IMR-90 (cell line): ENCODE data around the gene OPN4. TPM values are rescaled to one million over a fixed set of nuclear protein-coding genes. Genes with fewer than 3 reads are reported as not detected.

ENCODE experiments used
- ATAC-seq: fragments of 200-7000 bp; cut with Tn5 transposase; 2 replicates; pipeline ENCODE4 v1.9.1; 2020; ENCODE audit warnings: low read depth, mild to moderate bottlenecking, moderate library complexity
- BruUV-seq: library from RNA; stranded (reverse); fragments of 400-500 nt; replicated peaks from 2 replicates; lab custom pipeline; 2021; lab: Mats Ljungman, UMichigan
- CTCF ChIA-PET: fragments of 300-600 bp; formaldehyde crosslinking; extraction: SDS; loops from one replicate; lab custom pipeline; 2021; ENCODE audit warnings: antibody characterized with exemption; lab: Yijun Ruan, JAX
- POLR2A ChIA-PET: fragments of 300-600 bp; sonication (Branson Sonifier 250); formaldehyde crosslinking; loops from one replicate; lab custom pipeline; 2022; ENCODE audit warnings: antibody characterized with exemption; ENCODE audit not compliant: unreplicated experiment; lab: Charles Lee
- DNase-seq: peaks from one replicate; pipeline ENCODE4 v3.0.0; 2013
- H2AFZ ChIP-seq: replicated peaks from 2 replicates; pipeline ENCODE3; 2013; ENCODE audit warnings: low read length, mild to moderate bottlenecking; ENCODE audit not compliant: poor library complexity
- H2AK5ac ChIP-seq: 2 replicates; pipeline ENCODE4 v1.6.1; 2013; ENCODE audit warnings: low read depth, low read length, inconsistent platforms
- H2AK9ac ChIP-seq: replicated peaks from 2 replicates; pipeline ENCODE3; 2013; ENCODE audit warnings: mild to moderate bottlenecking, low read depth, low read length, moderate library complexity; ENCODE audit not compliant: poor library complexity
- H2BK120ac ChIP-seq: 2 replicates; pipeline ENCODE4 v1.6.1; 2013; ENCODE audit warnings: low read depth, low read length, inconsistent platforms
- H2BK15ac ChIP-seq: 3 replicates; pipeline ENCODE4 v1.6.1; 2013; ENCODE audit warnings: low read depth, low read length, inconsistent platforms
- H2BK20ac ChIP-seq: 2 replicates; pipeline ENCODE4 v1.6.1; 2013; ENCODE audit warnings: low read depth, mild to moderate bottlenecking, inconsistent platforms, low read length, moderate library complexity
- H2BK5ac ChIP-seq: 2 replicates; pipeline ENCODE4 v1.6.1; 2013; ENCODE audit warnings: mild to moderate bottlenecking, low read depth, low read length, inconsistent platforms; ENCODE audit not compliant: poor library complexity, severe bottlenecking
- H3K14ac ChIP-seq: replicated peaks from 2 replicates; pipeline ENCODE4 v1.6.1; 2013; ENCODE audit warnings: low read depth, low read length, inconsistent platforms
- H3K18ac ChIP-seq: 2 replicates; pipeline ENCODE4 v1.6.1; 2013; ENCODE audit warnings: low read depth, low read length, control low read depth
- H3K23ac ChIP-seq: 2 replicates; pipeline ENCODE4 v1.6.1; 2013; ENCODE audit warnings: low read depth, low read length, inconsistent platforms
- H3K27ac ChIP-seq: 2 replicates; pipeline ENCODE4 v1.5.1; 2013; ENCODE audit warnings: mild to moderate bottlenecking, control low read depth, low read length; ENCODE audit not compliant: insufficient read depth
- H3K27me3 ChIP-seq: 2 replicates; pipeline ENCODE4 v1.6.1; 2013; ENCODE audit warnings: low read length; ENCODE audit not compliant: control insufficient read depth, insufficient read depth
- H3K36me3 ChIP-seq: 2 replicates; pipeline ENCODE4 v1.6.1; 2013; ENCODE audit warnings: low read length, mixed read lengths; ENCODE audit not compliant: control insufficient read depth, insufficient read depth
- H3K4ac ChIP-seq: 2 replicates; pipeline ENCODE4 v1.6.1; 2013; ENCODE audit warnings: low read depth, low read length, inconsistent platforms
- H3K4me1 ChIP-seq: 2 replicates; pipeline ENCODE4 v1.6.1; 2013; ENCODE audit warnings: low read length, mixed read lengths; ENCODE audit not compliant: control insufficient read depth, insufficient read depth
- H3K4me2 ChIP-seq: 2 replicates; pipeline ENCODE4 v1.6.1; 2013; ENCODE audit warnings: low read depth, mild to moderate bottlenecking, control low read depth, low read length, moderate library complexity
- H3K4me3 ChIP-seq: 2 replicates; pipeline ENCODE4 v1.5.1; 2013; ENCODE audit warnings: low read depth, mild to moderate bottlenecking, control low read depth, low read length, moderate library complexity; ENCODE audit not compliant: insufficient read depth
- H3K56ac ChIP-seq: 2 replicates; pipeline ENCODE4 v1.6.1; 2013; ENCODE audit warnings: low read length, inconsistent platforms; ENCODE audit not compliant: insufficient read depth; ENCODE audit errors: extremely low read depth
- H3K79me1 ChIP-seq, 2 experiments: 2 replicates each; pipeline ENCODE4 v1.6.1; 2013; ENCODE audit warnings: low read length in 2 of 2, inconsistent platforms in 1 of 2, low read depth in 1 of 2
- H3K9ac ChIP-seq: 2 replicates; pipeline ENCODE4 v1.6.1; 2013; ENCODE audit warnings: low read depth, low read length, control low read depth
- H3K9me1 ChIP-seq: 2 replicates; pipeline ENCODE4 v1.6.1; 2013; ENCODE audit warnings: low read length, inconsistent platforms; ENCODE audit not compliant: insufficient read depth
- H3K9me3 ChIP-seq: 2 replicates; pipeline ENCODE4 v1.6.1; 2013; ENCODE audit warnings: low read length; ENCODE audit not compliant: control insufficient read depth, insufficient read depth
- H4K20me1 ChIP-seq: 2 replicates; pipeline ENCODE4 v1.6.1; 2013; ENCODE audit warnings: low read length, inconsistent platforms; ENCODE audit not compliant: insufficient read depth
- H4K5ac ChIP-seq: 2 replicates; pipeline ENCODE4 v1.6.1; 2013; ENCODE audit warnings: mild to moderate bottlenecking, low read depth, low read length, control low read depth
- H4K8ac ChIP-seq, 2 experiments: 2 replicates each; pipeline ENCODE4 v1.6.1; 2013; ENCODE audit warnings: low read depth in 2 of 2, low read length in 2 of 2, control low read depth in 1 of 2, inconsistent platforms in 1 of 2
- H4K91ac ChIP-seq: 2 replicates; pipeline ENCODE4 v1.6.1; 2013; ENCODE audit warnings: low read depth, low read length, inconsistent platforms; ENCODE audit not compliant: insufficient read depth
- CEBPB ChIP-seq: IDR thresholded peaks from 2 replicates; pipeline ENCODE4 v1.6.1; 2012; ENCODE audit warnings: low read depth, low read length, improper control_type of control experiment
- MAZ ChIP-seq: IDR thresholded peaks from 2 replicates; pipeline ENCODE4 v1.6.1; 2012; ENCODE audit warnings: low read depth, mild to moderate bottlenecking, low read length, improper control_type of control experiment, moderate library complexity, borderline replicate concordance
- WGBS, 2 experiments: methylation state at CpG; one replicate each; pipeline versions ENCODE4 v1.1.5 to v1.1.7; 2013; ENCODE audit warnings: missing lambda C conversion rate in 2 of 2; ENCODE audit not compliant: insufficient read length in 1 of 2; ENCODE audit errors: extremely low coverage in 2 of 2; 5-methylcytosine and 5-hydroxymethylcytosine counted together
- dilution Hi-C: fragments of 300-500 bp; cut with HindIII; formaldehyde crosslinking; loops from one replicate; pipeline ENCODE4 v1.14.3; 2018; ENCODE audit warnings: low sequenced_read_pairs; ENCODE audit not compliant: unreplicated experiment
- in situ Hi-C: fragments of 300-500 bp; cut with MboI; formaldehyde crosslinking; loops from 3 replicates; pipeline ENCODE4 v1.14.3; 2019; ENCODE audit warnings: low sequenced_read_pairs, inconsistent platforms, mixed read lengths
- intact Hi-C: fragments of 100-400 bp; cut with micrococcal nuclease; formaldehyde crosslinking; loops from 2 replicates; pipeline ENCODE4 v1.10.0; 2022
- polyA plus RNA-seq, 3 experiments: library from polyadenylated mRNA; depleted of rRNA; stranded (reverse); fragments of >200 nt; gene quantifications; 2 replicates each; pipeline ENCODE4 v1.2.3, GENCODE V29; 2012; ENCODE audit warnings: low replicate concordance in 1 of 3
- total RNA-seq: library from RNA; depleted of rRNA; stranded (reverse); fragments of >200 nt; gene quantifications from 2 replicates; pipeline ENCODE4 v1.2.3, GENCODE V29; 2012

The OPN4 gene
- total and polyA plus RNA-seq, 2 of the 4 experiments (the other 2 are of a cell fraction) = 0.03 TPM; not detected in 1

DNA sequence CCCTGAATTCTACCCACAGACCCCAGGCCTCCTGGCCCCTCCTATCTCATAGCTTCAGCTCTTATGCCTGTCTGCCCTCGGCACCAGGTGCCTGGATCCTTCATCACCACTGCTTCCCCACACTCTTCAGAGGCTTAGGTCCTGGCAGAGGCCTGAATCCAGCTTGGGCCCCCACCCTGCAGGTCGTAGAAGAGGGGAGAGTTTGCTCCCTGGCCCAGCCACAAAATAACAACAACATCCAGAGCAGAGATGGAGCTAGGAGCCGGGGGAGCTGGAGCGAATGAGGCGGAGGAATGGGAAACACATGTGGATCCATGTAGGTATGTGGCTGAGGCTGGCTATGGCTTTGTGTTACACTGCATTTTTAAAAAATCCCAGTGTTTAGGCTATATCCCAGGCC is 7.8 kb upstream of the OPN4 start:
- no peak overlapping the region for H3K18ac ChIP-seq
- H3K27me3 ChIP-seq = no peaks in the 10 kb centered on the region; the same call in 1 of the 2 replicates
- no peak for TF ChIP-seq MAZ
- TF ChIP-seq CEBPB = no peak
- no peak overlapping the region for H2BK15ac ChIP-seq
- no peaks in the 10 kb centered on the region for H3K36me3 ChIP-seq
- H2AK5ac ChIP-seq = no peak overlapping the region
- dilution Hi-C loops = no loop called here
- no peak overlapping the region for H3K4ac ChIP-seq
- H3K23ac ChIP-seq = no peak overlapping the region
- DNase-seq (no peak), ATAC-seq (no peak)
- in situ Hi-C loops = no loop called here
- ChIA-PET POLR2A (no interaction called here), CTCF (no interaction called here)
- H3K79me1 ChIP-seq = no peaks in the 10 kb centered on the region
- H2BK5ac ChIP-seq = no peak overlapping the region
- H3K9ac ChIP-seq = no peak overlapping the region
- intact Hi-C loops = no loop called here
- no peak overlapping the region for H3K14ac ChIP-seq
- H4K5ac ChIP-seq = no peak overlapping the region
- H4K20me1 ChIP-seq = no peaks in the 10 kb centered on the region
- 0 out of 2 replicates have a peak, but pooled peaks cover 9% of the 10 kb centered on the region for H3K9me1 ChIP-seq
- WGBS, 2 experiments = 92% methylated on average over 2 of the region's 5 CpGs; no CpG with 5 or more reads in 1 of the 2 experiments
- no peak overlapping the region for H2AFZ ChIP-seq
- H3K4me1 ChIP-seq = peaks cover 15% of the 10 kb centered on the region
- H2AK9ac ChIP-seq = no peak overlapping the region
- no peak overlapping the region for H3K27ac ChIP-seq
- no peak overlapping the region for H2BK20ac ChIP-seq
- no peak overlapping the region for H3K4me3 ChIP-seq
- H3K9me3 ChIP-seq = no peaks in the 10 kb centered on the region
- no peak overlapping the region for H4K91ac ChIP-seq
- no peak overlapping the region for H3K4me2 ChIP-seq
- H2BK120ac ChIP-seq = no peak overlapping the region
- H3K56ac ChIP-seq = no peak overlapping the region
- BruUV-seq = no TSS peak
- H4K8ac ChIP-seq = no peak overlapping the region
